Stimulated activated CD4-positive, alpha-beta T cell treated with anti-CD3 and anti-CD28 coated beads, Interleukin-15, amount 100 ng/mL, for 24 hours (primary cell): ENCODE measurements around the gene NGB.
"Not testable (repeated sequence)": the region's sequence is repeated elsewhere in the genome, so short reads cannot be mapped to it uniquely, and the experiment has no call there.

ENCODE experiments used
- DNase-seq: peaks from one replicate; pipeline ENCODE4 v3.0.0-alpha.2; 2020

The NGB gene

GRCh38 chr14:77290705-77291104 lies 19.7 kb upstream of the NGB start:
- no peak for DNase-seq

GRCh38 chr14:77286576-77286975 lies 15.6 kb upstream of the NGB start:
- no peak for DNase-seq

- no peak for DNase-seq
Observed at GRCh38 chr14:77284466-77284865, 13.5 kb upstream of the NGB start.

GRCh38 chr14:77284066-77284465 lies 13.1 kb upstream of the NGB start:
- DNase-seq = no peak

- DNase-seq = no peak
Observed at GRCh38 chr14:77281852-77282410, 10.9 kb upstream of the NGB start.

GRCh38 chr14:77280921-77281320 lies 9.9 kb upstream of the NGB start:
- DNase-seq = not testable (repeated sequence)

GRCh38 chr14:77279719-77280118 lies 8.7 kb upstream of the NGB start:
- DNase-seq = no peak

GRCh38 chr14:77278461-77279230 lies 7.6 kb upstream of the NGB start:
- DNase-seq = no peak

GRCh38 chr14:77276959-77277358 lies 6.0 kb upstream of the NGB start:
- no peak for DNase-seq

- no peak for DNase-seq
Observed at GRCh38 chr14:77276295-77276935, 5.4 kb upstream of the NGB start.

- no peak for DNase-seq
Observed at GRCh38 chr14:77275601-77276017, 4.6 kb upstream of the NGB start.

- DNase-seq = no peak
Observed at GRCh38 chr14:77275041-77275580, 4.1 kb upstream of the NGB start.

- no peak for DNase-seq
Observed at GRCh38 chr14:77273796-77274195, 2.8 kb upstream of the NGB start.

GRCh38 chr14:77272261-77272660 lies 1.3 kb upstream of the NGB start:
- no peak for DNase-seq

GRCh38 chr14:77270361-77271112 lies 469 bp downstream of the NGB start:
- DNase-seq = no peak

GRCh38 chr14:77268989-77269600 lies 1.9 kb downstream of the NGB start:
- no peak for DNase-seq

GRCh38 chr14:77267937-77268699 lies 2.9 kb downstream of the NGB start:
- no peak for DNase-seq

- DNase-seq = no peak
Observed at GRCh38 chr14:77266336-77266735, 4.7 kb downstream of the NGB start.

GRCh38 chr14:77265561-77266335 lies 5.3 kb downstream of the NGB start:
- DNase-seq = no peak

GRCh38 chr14:77265187-77265515 lies 5.9 kb downstream of the NGB start:
- DNase-seq = no peak

- DNase-seq = no peak
Observed at GRCh38 chr14:77264466-77265186, 6.4 kb downstream of the NGB start.
